ENCODE data around the gene LMLN. TPM values are rescaled to one million over a fixed set of nuclear protein-coding genes. Genes with fewer than 3 reads are reported as not detected.
"Not testable (repeated sequence)": the region's sequence is repeated elsewhere in the genome, so short reads cannot be mapped to it uniquely, and the experiment has no call there.

LMLN gene
- 1 to 10 TPM; 1.3 to 2.4 TPM for polyA plus RNA-seq

DNA sequence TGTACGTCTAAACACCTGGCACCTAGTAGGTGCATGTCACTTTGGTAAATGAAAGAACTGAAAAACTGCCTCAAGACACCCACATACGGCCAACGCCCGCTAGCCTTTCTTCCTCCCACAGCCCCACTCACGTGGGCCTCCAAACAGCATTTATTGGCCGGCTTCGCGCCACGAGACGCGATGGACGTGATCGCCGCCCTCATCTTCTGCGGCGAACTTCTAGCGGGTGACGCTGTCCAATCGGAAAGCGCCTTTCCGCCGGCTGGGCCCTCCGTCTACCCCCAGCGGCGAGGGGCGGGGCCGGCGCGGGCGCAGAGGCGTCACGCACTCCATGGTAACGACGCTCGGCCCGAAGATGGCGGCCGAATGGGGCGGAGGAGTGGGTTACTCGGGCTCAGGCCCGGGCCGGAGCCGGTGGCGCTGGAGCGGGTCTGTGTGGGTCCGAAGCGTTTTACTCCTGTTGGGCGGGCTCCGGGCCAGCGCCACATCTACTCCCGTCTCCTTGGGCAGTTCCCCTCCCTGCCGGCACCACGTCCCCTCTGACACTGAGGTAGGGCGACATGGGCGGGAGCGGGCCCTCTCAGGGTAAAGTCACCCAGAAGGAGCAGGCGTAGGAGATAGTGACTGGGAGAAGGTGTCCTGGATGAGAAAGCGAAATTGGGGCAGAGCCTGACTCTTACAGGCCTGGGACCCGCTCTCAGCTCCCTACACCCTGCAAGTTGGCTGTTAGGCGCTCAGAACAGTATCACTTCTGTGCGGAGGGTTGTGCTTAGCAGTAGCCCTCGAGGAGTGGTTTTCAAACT lies at the start of gene LMLN:
TSS of gene LMLN (plus strand) at position 327 of the 803 bp plus-strand sequence. CDS start at position 356, 29 bp downstream.
- 0% methylated on average over 62 of the region's 62 CpGs for WGBS, 2 donors
- Histone ChIP-seq H3K9me3 (ENCODE audit: control insufficient read depth in 2 of 2, insufficient read depth in 1 of 2, low read depth in 1 of 2, low read length in 1 of 2) (no peaks in the 10 kb centered on the region), H3K4me1 (ENCODE audit: control insufficient read depth in 2 of 2, insufficient read depth in 2 of 2, low read length in 1 of 2) (peaks cover 0 to 2% of the 10 kb centered on the region in 2 donors), H3K27me3 (ENCODE audit: control insufficient read depth in 1 of 2, insufficient read depth in 2 of 2, low read length in 2 of 2) (no peaks in the 10 kb centered on the region), H3K4me3 (ENCODE audit: low read depth in 1 of 2, low read length in 2 of 2) (peak within 1 kb of the TSS; percentile 80 to 97), H3K27ac (ENCODE audit: low read depth in 2 of 2, low read length in 1 of 2) (peak within 1 kb of the TSS; percentile 74 to 91), H3K36me3 (ENCODE audit: control insufficient read depth in 2 of 2, insufficient read depth in 2 of 2, low read length in 1 of 2) (peaks cover 2 to 5% of the 10 kb centered on the region in 2 donors)

- Histone ChIP-seq H3K36me3 (ENCODE audit: control insufficient read depth in 2 of 2, insufficient read depth in 2 of 2, low read length in 1 of 2) (no peaks in the 10 kb centered on the region), H3K9me3 (ENCODE audit: control insufficient read depth in 2 of 2, insufficient read depth in 1 of 2, low read depth in 1 of 2, low read length in 1 of 2) (no peaks in the 10 kb centered on the region), H3K4me1 (ENCODE audit: control insufficient read depth in 2 of 2, insufficient read depth in 2 of 2, low read length in 1 of 2) (no peaks in the 10 kb centered on the region), H3K27ac (ENCODE audit: low read depth in 2 of 2, low read length in 1 of 2) (no peak overlapping the region), H3K4me3 (ENCODE audit: low read depth in 1 of 2, low read length in 2 of 2) (no peak overlapping the region), H3K27me3 (ENCODE audit: control insufficient read depth in 1 of 2, insufficient read depth in 2 of 2, low read length in 2 of 2) (no peaks in the 10 kb centered on the region)
- 82 to 86% methylated on average over 33 of the region's 33 CpGs for WGBS, 2 donors
Measured at GRCh38 chr3:197912741-197913476, 47.1 kb upstream of the LMLN start.

GRCh38 chr3:197913641-197914380 lies 46.2 kb upstream of the LMLN start:
- H3K9me3 ChIP-seq (ENCODE audit: control insufficient read depth in 2 of 2, insufficient read depth in 1 of 2, low read depth in 1 of 2, low read length in 1 of 2): no peaks in the 10 kb centered on the region
- no peaks in the 10 kb centered on the region for H3K27me3 ChIP-seq (ENCODE audit: control insufficient read depth in 1 of 2, insufficient read depth in 2 of 2, low read length in 2 of 2)
- H3K36me3 ChIP-seq (ENCODE audit: control insufficient read depth in 2 of 2, insufficient read depth in 2 of 2, low read length in 1 of 2): no peaks in the 10 kb centered on the region
- H3K27ac ChIP-seq (ENCODE audit: low read depth in 2 of 2, low read length in 1 of 2): no peak overlapping the region
- WGBS, 2 donors: 91 to 93% methylated on average over 12 of the region's 12 CpGs
- H3K4me3 ChIP-seq (ENCODE audit: low read depth in 1 of 2, low read length in 2 of 2): no peak overlapping the region
- H3K4me1 ChIP-seq (ENCODE audit: control insufficient read depth in 2 of 2, insufficient read depth in 2 of 2, low read length in 1 of 2): no peaks in the 10 kb centered on the region

DNA sequence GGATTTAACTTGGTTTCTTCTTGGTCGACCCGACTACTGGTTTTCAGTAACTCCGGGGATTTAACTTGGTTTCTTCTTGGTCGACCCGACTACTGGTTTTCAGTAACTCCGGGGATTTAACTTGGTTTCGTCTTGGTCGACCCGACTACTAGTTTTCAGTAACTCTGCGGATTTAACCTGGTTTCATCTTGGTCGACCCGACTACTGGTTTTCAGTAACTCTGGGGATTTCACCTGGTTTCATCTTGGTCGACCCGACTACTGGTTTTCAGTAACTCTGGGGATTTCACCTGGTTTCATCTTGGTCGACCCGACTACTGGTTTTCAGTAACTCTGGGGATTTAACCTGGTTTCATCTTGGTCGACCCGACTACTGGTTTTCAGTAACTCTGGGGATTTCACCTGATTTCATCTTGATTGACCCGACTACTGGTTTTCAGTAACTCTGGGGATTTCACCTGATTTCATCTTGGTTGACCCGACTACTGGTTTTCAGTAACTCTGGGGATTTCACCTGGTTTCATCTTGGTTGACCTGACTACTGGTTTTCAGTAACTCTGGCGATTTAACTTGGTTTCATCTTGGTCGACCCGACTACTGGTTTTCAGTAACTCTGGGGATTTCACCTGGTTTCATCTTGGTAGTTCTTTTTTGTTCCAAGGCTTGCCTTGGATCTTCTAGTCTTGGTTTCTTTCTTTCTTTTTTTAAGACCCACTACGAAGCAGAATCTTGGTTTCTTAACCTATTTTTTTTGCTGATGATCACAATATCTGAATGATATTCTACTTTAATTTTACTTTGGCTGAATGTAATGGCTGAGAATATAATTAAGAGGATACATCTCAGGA lies 38.4 kb upstream of the LMLN start:
- H3K27ac ChIP-seq (ENCODE audit: low read depth in 2 of 2, low read length in 1 of 2); H3K9me3 ChIP-seq (ENCODE audit: control insufficient read depth in 2 of 2, insufficient read depth in 1 of 2, low read depth in 1 of 2, low read length in 1 of 2); H3K4me3 ChIP-seq (ENCODE audit: low read depth in 1 of 2, low read length in 2 of 2); H3K36me3 ChIP-seq (ENCODE audit: control insufficient read depth in 2 of 2, insufficient read depth in 2 of 2, low read length in 1 of 2); H3K27me3 ChIP-seq (ENCODE audit: control insufficient read depth in 1 of 2, insufficient read depth in 2 of 2, low read length in 2 of 2); H3K4me1 ChIP-seq (ENCODE audit: control insufficient read depth in 2 of 2, insufficient read depth in 2 of 2, low read length in 1 of 2): not testable (repeated sequence)
- 77 to 79% methylated on average over 22 of the region's 24 CpGs for WGBS, 2 donors

DNA sequence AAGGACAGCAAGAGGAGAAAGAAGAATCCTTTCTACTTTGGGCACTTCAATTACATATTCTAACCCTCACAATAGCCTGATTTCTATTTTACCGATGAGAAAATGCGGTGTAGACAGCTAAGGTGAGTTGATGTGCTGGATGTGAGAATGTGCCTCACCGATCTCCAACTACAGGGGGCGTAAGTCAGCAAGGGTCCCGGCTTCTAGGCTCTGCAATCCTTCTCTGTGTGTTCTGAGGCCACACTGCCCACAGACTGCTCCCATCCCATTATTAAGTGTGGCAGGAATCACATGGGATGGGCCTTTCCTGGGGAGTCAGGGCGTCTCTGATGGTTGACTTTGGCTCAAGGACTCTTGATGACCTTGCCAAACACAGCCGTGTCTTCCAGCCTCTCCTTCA lies 33.6 kb upstream of the LMLN start:
- Histone ChIP-seq H3K9me3 (ENCODE audit: control insufficient read depth in 2 of 2, insufficient read depth in 1 of 2, low read depth in 1 of 2, low read length in 1 of 2) (no peaks in the 10 kb centered on the region), H3K4me3 (ENCODE audit: low read depth in 1 of 2, low read length in 2 of 2) (no peak overlapping the region), H3K4me1 (ENCODE audit: control insufficient read depth in 2 of 2, insufficient read depth in 2 of 2, low read length in 1 of 2) (no peaks in the 10 kb centered on the region), H3K27me3 (ENCODE audit: control insufficient read depth in 1 of 2, insufficient read depth in 2 of 2, low read length in 2 of 2) (no peaks in the 10 kb centered on the region), H3K36me3 (ENCODE audit: control insufficient read depth in 2 of 2, insufficient read depth in 2 of 2, low read length in 1 of 2) (peaks cover 0 to 2% of the 10 kb centered on the region in 2 donors), H3K27ac (ENCODE audit: low read depth in 2 of 2, low read length in 1 of 2) (no peak overlapping the region)
- WGBS, 2 donors: 76 to 78% methylated on average over 7 of the region's 7 CpGs

GRCh38 chr3:197927578-197927977 lies 32.4 kb upstream of the LMLN start:
- not testable (repeated sequence) for H3K4me1 ChIP-seq (ENCODE audit: control insufficient read depth in 2 of 2, insufficient read depth in 2 of 2, low read length in 1 of 2); H3K4me3 ChIP-seq (ENCODE audit: low read depth in 1 of 2, low read length in 2 of 2); H3K36me3 ChIP-seq (ENCODE audit: control insufficient read depth in 2 of 2, insufficient read depth in 2 of 2, low read length in 1 of 2); H3K27ac ChIP-seq (ENCODE audit: low read depth in 2 of 2, low read length in 1 of 2); H3K9me3 ChIP-seq (ENCODE audit: control insufficient read depth in 2 of 2, insufficient read depth in 1 of 2, low read depth in 1 of 2, low read length in 1 of 2); H3K27me3 ChIP-seq (ENCODE audit: control insufficient read depth in 1 of 2, insufficient read depth in 2 of 2, low read length in 2 of 2)
- 89 to 94% methylated on average over 3 of the region's 3 CpGs for WGBS, 2 donors

- Histone ChIP-seq H3K4me3 (ENCODE audit: low read depth in 1 of 2, low read length in 2 of 2) (no peak overlapping the region), H3K27ac (ENCODE audit: low read depth in 2 of 2, low read length in 1 of 2) (no peak overlapping the region), H3K4me1 (ENCODE audit: control insufficient read depth in 2 of 2, insufficient read depth in 2 of 2, low read length in 1 of 2) (no peaks in the 10 kb centered on the region), H3K9me3 (ENCODE audit: control insufficient read depth in 2 of 2, insufficient read depth in 1 of 2, low read depth in 1 of 2, low read length in 1 of 2) (no peaks in the 10 kb centered on the region), H3K27me3 (ENCODE audit: control insufficient read depth in 1 of 2, insufficient read depth in 2 of 2, low read length in 2 of 2) (no peaks in the 10 kb centered on the region), H3K36me3 (ENCODE audit: control insufficient read depth in 2 of 2, insufficient read depth in 2 of 2, low read length in 1 of 2) (no peaks in the 10 kb centered on the region)
- 79 to 87% methylated on average over 15 of the region's 15 CpGs for WGBS, 2 donors
Measured at GRCh38 chr3:197936819-197937384, 23.1 kb upstream of the LMLN start.

- H3K36me3 ChIP-seq (ENCODE audit: control insufficient read depth in 2 of 2, insufficient read depth in 2 of 2, low read length in 1 of 2): no peaks in the 10 kb centered on the region
- H3K4me1 ChIP-seq (ENCODE audit: control insufficient read depth in 2 of 2, insufficient read depth in 2 of 2, low read length in 1 of 2): no peaks in the 10 kb centered on the region
- H3K27ac ChIP-seq (ENCODE audit: low read depth in 2 of 2, low read length in 1 of 2): no peak overlapping the region
- 80 to 91% methylated on average over 1 of the region's 1 CpG for WGBS, 2 donors
- no peak overlapping the region for H3K4me3 ChIP-seq (ENCODE audit: low read depth in 1 of 2, low read length in 2 of 2)
- no peaks in the 10 kb centered on the region for H3K27me3 ChIP-seq (ENCODE audit: control insufficient read depth in 1 of 2, insufficient read depth in 2 of 2, low read length in 2 of 2)
- H3K9me3 ChIP-seq (ENCODE audit: control insufficient read depth in 2 of 2, insufficient read depth in 1 of 2, low read depth in 1 of 2, low read length in 1 of 2): no peaks in the 10 kb centered on the region
Measured at GRCh38 chr3:197940745-197941384, 19.2 kb upstream of the LMLN start.
